Glutamatergic neuron (in vitro differentiated cells): Measurements from ENCODE around the gene GALNS. TPM values are rescaled to one million over a fixed set of nuclear protein-coding genes. Genes with fewer than 3 reads are reported as not detected.

Source experiments
- DNase-seq: peaks from one replicate; pipeline ENCODE4 v3.0.0; 2022
- H3K27ac Mint-ChIP-seq: one replicate; pipeline ENCODE4 v1.8.0; 2020; ENCODE audit warnings: mild to moderate bottlenecking, mixed read lengths, inconsistent platforms; ENCODE audit not compliant: unreplicated experiment
- H3K27me3 Mint-ChIP-seq: one replicate; pipeline ENCODE4 v1.8.0; 2020; ENCODE audit warnings: mild to moderate bottlenecking, moderate library complexity, mixed read lengths, inconsistent platforms; ENCODE audit not compliant: unreplicated experiment
- H3K36me3 Mint-ChIP-seq: one replicate; pipeline ENCODE4 v1.8.0; 2020; ENCODE audit warnings: mild to moderate bottlenecking, mixed read lengths, inconsistent platforms; ENCODE audit not compliant: unreplicated experiment
- H3K4me1 Mint-ChIP-seq: one replicate; pipeline ENCODE4 v1.8.0; 2020; ENCODE audit warnings: mild to moderate bottlenecking, low read depth, mixed read lengths, inconsistent platforms; ENCODE audit not compliant: unreplicated experiment
- H3K4me3 Mint-ChIP-seq: one replicate; pipeline ENCODE4 v1.8.0; 2020; ENCODE audit warnings: mild to moderate bottlenecking, mixed read lengths, inconsistent platforms; ENCODE audit not compliant: unreplicated experiment
- H3K9me3 Mint-ChIP-seq: one replicate; pipeline ENCODE4 v1.8.0; 2020; ENCODE audit warnings: mild to moderate bottlenecking, moderate library complexity, mixed read lengths, inconsistent platforms; ENCODE audit not compliant: unreplicated experiment
- total RNA-seq: library from RNA; stranded (reverse); fragmentation: NEBNext Ultra II Directional; extraction: Animal tissue kit (Norgen Biotek cat#: 25700); gene quantifications from one replicate; pipeline ENCODE4 v1.2.1, GENCODE V29; 2021; ENCODE audit not compliant: unreplicated experiment
- TF ChIP-seq, protein P1 (sequence below): fragments of 200-600 bp; sonication (generic); IDR thresholded peaks from one replicate; pipeline ENCODE4 v1.5.0; 2021; ENCODE audit not compliant: partially characterized antibody, unreplicated experiment

Gene GALNS
- total RNA-seq, 1 donor from 2014 or later = 31.7 TPM

DNA sequence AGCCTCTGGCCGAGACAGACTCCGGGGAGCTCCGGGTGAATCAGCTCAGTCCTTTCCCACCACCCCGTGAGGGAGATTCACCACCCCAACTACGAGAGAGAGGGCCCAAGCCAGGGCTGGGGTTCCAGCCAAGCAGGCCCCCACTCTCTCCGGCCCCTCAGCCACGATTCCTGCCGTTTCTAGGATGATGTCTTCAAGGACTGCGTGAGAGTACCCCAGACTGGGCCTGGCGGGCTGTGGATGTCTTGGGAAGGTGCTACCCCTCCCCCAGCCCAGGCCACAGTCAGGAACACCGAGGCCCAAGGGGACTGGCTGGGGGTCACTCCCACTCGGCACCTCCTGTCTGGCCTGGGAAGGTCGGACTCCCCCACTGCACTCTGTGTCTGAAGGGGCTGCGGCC lies 31.3 kb upstream of the GALNS start:
- H3K27me3 Mint-ChIP-seq = peaks cover 28% of the 10 kb centered on the region
- TF ChIP-seq, protein P1, sequence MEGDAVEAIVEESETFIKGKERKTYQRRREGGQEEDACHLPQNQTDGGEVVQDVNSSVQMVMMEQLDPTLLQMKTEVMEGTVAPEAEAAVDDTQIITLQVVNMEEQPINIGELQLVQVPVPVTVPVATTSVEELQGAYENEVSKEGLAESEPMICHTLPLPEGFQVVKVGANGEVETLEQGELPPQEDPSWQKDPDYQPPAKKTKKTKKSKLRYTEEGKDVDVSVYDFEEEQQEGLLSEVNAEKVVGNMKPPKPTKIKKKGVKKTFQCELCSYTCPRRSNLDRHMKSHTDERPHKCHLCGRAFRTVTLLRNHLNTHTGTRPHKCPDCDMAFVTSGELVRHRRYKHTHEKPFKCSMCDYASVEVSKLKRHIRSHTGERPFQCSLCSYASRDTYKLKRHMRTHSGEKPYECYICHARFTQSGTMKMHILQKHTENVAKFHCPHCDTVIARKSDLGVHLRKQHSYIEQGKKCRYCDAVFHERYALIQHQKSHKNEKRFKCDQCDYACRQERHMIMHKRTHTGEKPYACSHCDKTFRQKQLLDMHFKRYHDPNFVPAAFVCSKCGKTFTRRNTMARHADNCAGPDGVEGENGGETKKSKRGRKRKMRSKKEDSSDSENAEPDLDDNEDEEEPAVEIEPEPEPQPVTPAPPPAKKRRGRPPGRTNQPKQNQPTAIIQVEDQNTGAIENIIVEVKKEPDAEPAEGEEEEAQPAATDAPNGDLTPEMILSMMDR = no peak
- peaks cover 5% of the 10 kb centered on the region for H3K36me3 Mint-ChIP-seq
- peaks cover 42% of the 10 kb centered on the region for H3K9me3 Mint-ChIP-seq
- H3K4me3 Mint-ChIP-seq = no peak overlapping the region
- H3K4me1 Mint-ChIP-seq = peaks cover 7% of the 10 kb centered on the region
- no peak overlapping the region for H3K27ac Mint-ChIP-seq
- DNase-seq = no peak

DNA sequence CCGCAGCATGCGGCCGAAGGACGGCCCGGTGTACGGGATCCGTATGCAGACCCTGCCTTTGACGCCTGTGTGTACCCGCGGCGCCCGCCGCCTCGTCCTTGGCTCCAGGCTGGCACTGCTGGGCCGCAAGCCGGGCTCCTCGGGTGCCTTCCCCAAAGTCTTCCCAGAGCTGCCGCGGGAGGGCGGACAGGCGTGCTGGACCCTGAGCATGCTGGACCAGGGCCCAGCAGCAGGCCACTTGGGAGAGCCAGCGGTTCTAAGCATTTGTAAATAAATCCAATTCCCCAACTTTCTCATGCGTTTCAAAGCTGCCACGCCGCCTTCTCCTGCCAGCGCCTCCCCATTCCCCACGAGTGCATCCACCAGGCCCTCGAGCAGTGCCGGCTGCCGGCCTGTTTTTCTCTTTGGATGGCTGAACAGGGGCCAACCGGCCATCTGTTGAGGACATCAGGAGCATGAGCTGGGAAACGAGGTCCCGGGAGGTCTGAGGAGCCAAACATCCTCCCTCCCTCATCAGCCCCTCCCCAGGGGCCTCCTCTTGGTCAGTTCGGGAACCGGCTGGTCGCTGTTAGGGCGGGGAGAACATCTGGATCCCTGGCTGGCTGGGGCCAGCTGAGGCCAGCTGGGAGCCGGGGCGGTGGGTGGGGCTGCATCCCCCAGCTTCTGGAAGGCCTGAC lies 30.2 kb upstream of the GALNS start:
- H3K27ac Mint-ChIP-seq = peak overlapping the region; percentile 85

DNA sequence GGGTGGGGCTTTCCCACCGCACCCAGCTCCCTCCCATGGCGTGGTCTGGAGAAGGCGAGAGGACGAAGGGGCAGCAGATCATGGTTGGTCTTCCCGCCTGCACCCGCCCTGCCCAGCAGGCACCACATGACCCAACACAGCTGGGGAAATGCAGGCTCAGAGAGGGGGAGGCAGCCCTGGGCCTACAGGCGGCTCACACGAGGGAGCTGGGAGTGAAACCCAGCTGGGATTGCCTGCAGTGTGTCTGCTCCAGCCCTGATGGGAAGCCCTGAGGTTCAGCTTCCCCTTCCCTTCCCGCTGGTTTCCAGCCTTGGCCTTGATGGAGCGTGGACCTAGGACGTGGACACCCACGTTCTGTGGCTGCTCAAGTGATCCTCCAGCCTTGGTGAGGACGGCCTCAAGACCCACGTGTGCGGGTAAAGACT lies 29.7 kb upstream of the GALNS start:
- Mint-ChIP-seq H3K36me3 (peaks cover 5% of the 10 kb centered on the region), H3K27ac (peak overlapping the region; percentile 38), H3K27me3 (peaks cover 28% of the 10 kb centered on the region), H3K4me1 (peaks cover 4% of the 10 kb centered on the region), H3K4me3 (no peak overlapping the region), H3K9me3 (peaks cover 34% of the 10 kb centered on the region)
- no peak for DNase-seq
- TF ChIP-seq, protein P1 = no peak

More for the DNA sequence above, 30.2 kb upstream of the GALNS start:
- TF ChIP-seq, protein P1 = no peak
- no peak overlapping the region for H3K4me3 Mint-ChIP-seq
- peaks cover 6% of the 10 kb centered on the region for H3K4me1 Mint-ChIP-seq
- H3K27me3 Mint-ChIP-seq = peaks cover 30% of the 10 kb centered on the region
- H3K36me3 Mint-ChIP-seq = peaks cover 5% of the 10 kb centered on the region
- peak; percentile 66 for DNase-seq
- H3K9me3 Mint-ChIP-seq = peaks cover 38% of the 10 kb centered on the region

DNA sequence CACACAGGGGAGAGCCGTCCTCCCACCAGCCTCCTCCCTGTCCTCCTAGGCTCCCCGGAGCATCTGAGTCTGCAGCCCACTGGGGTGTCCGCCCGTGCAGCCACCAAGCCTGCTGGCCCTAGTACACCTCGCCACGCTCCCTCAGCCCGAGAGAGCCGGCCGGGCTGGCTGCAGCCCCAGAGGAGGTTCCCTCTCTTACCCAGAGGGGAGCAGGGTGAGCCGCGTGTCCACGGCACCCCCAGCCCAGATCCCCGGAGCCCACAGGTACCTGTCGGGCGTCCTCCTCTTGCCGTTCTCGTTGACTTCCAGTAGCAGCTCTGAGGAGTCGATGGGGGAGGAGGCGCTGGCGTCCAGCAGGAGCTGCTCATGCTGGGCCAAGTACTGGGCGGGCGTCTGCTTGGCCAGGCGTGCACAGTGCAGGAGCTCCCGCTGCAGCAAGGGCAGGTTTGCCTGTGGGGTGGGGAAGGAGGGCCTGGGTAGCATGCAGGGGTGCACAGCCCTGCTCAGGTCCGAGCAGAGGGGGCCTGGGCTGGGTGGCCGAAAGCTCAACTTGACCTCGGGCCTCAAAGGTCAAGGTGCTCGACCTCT lies 29.0 kb upstream of the GALNS start:
- H3K36me3 Mint-ChIP-seq = peaks cover 5% of the 10 kb centered on the region
- no peak overlapping the region for H3K4me3 Mint-ChIP-seq
- H3K27ac Mint-ChIP-seq = no peak overlapping the region
- DNase-seq = no peak
- peaks cover 24% of the 10 kb centered on the region for H3K27me3 Mint-ChIP-seq
- peaks cover 28% of the 10 kb centered on the region for H3K9me3 Mint-ChIP-seq
- H3K4me1 Mint-ChIP-seq = peaks cover 4% of the 10 kb centered on the region
- TF ChIP-seq, protein P1 = no peak
